ENCODE measurements around the gene KATNBL1.
A peak's percentile ranks its signal among the peaks of the same experiment; 100 is the strongest.
"Not testable (repeated sequence)": the region's sequence is repeated elsewhere in the genome, so short reads cannot be mapped to it uniquely, and the experiment has no call there.

Gene KATNBL1

DNA sequence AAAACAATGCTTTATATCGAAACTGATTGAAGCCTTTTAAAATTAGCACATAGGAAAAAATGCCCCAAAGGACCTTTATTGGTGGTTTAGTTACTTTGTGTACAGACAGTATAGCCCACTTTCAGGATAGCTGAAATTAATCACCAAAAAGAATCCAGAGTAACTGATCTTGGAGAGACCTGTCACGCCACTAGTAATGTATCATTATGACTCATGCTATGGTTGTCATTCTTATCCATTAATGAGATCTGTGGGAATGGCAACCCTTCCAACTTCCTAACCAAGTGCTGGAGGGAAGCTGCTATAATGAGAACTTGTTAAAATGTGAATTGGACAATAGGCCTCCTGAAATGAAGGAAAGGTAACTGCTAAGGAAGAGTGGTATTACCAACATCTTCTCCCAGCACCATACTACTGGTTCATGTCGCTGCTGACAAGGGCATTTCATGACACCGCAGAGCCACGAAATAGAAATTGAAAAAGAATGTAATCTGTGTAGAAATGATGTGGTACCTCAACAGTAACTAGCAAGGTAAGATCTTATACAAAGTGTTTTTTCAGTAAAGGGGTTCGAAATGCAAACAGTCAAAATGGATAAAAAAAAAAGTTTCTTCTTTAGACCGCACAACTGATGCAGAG is 7.8 kb upstream of the KATNBL1 start:
- no peaks in the 10 kb centered on the region for H3K27me3 Mint-ChIP-seq
- H3K36me3 Mint-ChIP-seq (ENCODE audit: low read depth), result no peaks in the 10 kb centered on the region
- H3K4me3 Mint-ChIP-seq, result no peak overlapping the region
- no peaks in the 10 kb centered on the region for H3K4me1 Mint-ChIP-seq (ENCODE audit: low read depth)
- no peaks in the 10 kb centered on the region for H3K9me3 Mint-ChIP-seq
- no peak overlapping the region for H3K27ac Mint-ChIP-seq

- Mint-ChIP-seq H3K4me3 (no peak overlapping the region), H3K36me3 (ENCODE audit: low read depth) (no peaks in the 10 kb centered on the region), H3K9me3 (no peaks in the 10 kb centered on the region), H3K4me1 (ENCODE audit: low read depth) (no peaks in the 10 kb centered on the region), H3K27me3 (no peaks in the 10 kb centered on the region), H3K27ac (no peak overlapping the region)
Observed at GRCh38 chr15:34216527-34217270, 6.8 kb upstream of the KATNBL1 start.

- H3K4me1 Mint-ChIP-seq (ENCODE audit: low read depth), result peaks cover 3% of the 10 kb centered on the region
- H3K27me3 Mint-ChIP-seq, result no peaks in the 10 kb centered on the region
- H3K9me3 Mint-ChIP-seq, result no peaks in the 10 kb centered on the region
- no peak overlapping the region for H3K27ac Mint-ChIP-seq
- H3K36me3 Mint-ChIP-seq (ENCODE audit: low read depth), result no peaks in the 10 kb centered on the region
- H3K4me3 Mint-ChIP-seq, result no peak overlapping the region
Observed at GRCh38 chr15:34214135-34214534, 4.2 kb upstream of the KATNBL1 start.

GRCh38 chr15:34213690-34214089 is 3.8 kb upstream of the KATNBL1 start:
- Mint-ChIP-seq H3K9me3 (no peaks in the 10 kb centered on the region), H3K4me3 (no peak overlapping the region)

GRCh38 chr15:34206011-34206410 is 3.9 kb downstream of the KATNBL1 start:
- peaks cover 42% of the 10 kb centered on the region for H3K4me1 Mint-ChIP-seq (ENCODE audit: low read depth)

More at GRCh38 chr15:34213690-34214089, 3.8 kb upstream of the KATNBL1 start:
- Mint-ChIP-seq H3K4me1 (ENCODE audit: low read depth) (peaks cover 7% of the 10 kb centered on the region), H3K27me3 (no peaks in the 10 kb centered on the region), H3K36me3 (ENCODE audit: low read depth) (no peaks in the 10 kb centered on the region), H3K27ac (no peak overlapping the region)

GRCh38 chr15:34203936-34204335 is 6.0 kb downstream of the KATNBL1 start:
- H3K27me3 Mint-ChIP-seq, result no peaks in the 10 kb centered on the region
- peaks cover 47% of the 10 kb centered on the region for H3K4me1 Mint-ChIP-seq (ENCODE audit: low read depth)
- no peaks in the 10 kb centered on the region for H3K9me3 Mint-ChIP-seq
- no peak overlapping the region for H3K4me3 Mint-ChIP-seq
- no peak overlapping the region for H3K27ac Mint-ChIP-seq
- H3K36me3 Mint-ChIP-seq (ENCODE audit: low read depth), result peaks cover 39% of the 10 kb centered on the region

More at GRCh38 chr15:34206011-34206410, 3.9 kb downstream of the KATNBL1 start:
- H3K9me3 Mint-ChIP-seq, result no peaks in the 10 kb centered on the region
- H3K36me3 Mint-ChIP-seq (ENCODE audit: low read depth), result peaks cover 20% of the 10 kb centered on the region
- no peaks in the 10 kb centered on the region for H3K27me3 Mint-ChIP-seq
- peak overlapping the region; percentile 19 for H3K27ac Mint-ChIP-seq
- H3K4me3 Mint-ChIP-seq, result no peak overlapping the region

- H3K9me3 Mint-ChIP-seq, result no peaks in the 10 kb centered on the region
- no peak overlapping the region for H3K4me3 Mint-ChIP-seq
- peak overlapping the region; percentile 22 for H3K27ac Mint-ChIP-seq
- peaks cover 41% of the 10 kb centered on the region for H3K4me1 Mint-ChIP-seq (ENCODE audit: low read depth)
- no peaks in the 10 kb centered on the region for H3K27me3 Mint-ChIP-seq
- H3K36me3 Mint-ChIP-seq (ENCODE audit: low read depth), result peaks cover 45% of the 10 kb centered on the region
Observed at GRCh38 chr15:34203305-34203704, 6.6 kb downstream of the KATNBL1 start.

DNA sequence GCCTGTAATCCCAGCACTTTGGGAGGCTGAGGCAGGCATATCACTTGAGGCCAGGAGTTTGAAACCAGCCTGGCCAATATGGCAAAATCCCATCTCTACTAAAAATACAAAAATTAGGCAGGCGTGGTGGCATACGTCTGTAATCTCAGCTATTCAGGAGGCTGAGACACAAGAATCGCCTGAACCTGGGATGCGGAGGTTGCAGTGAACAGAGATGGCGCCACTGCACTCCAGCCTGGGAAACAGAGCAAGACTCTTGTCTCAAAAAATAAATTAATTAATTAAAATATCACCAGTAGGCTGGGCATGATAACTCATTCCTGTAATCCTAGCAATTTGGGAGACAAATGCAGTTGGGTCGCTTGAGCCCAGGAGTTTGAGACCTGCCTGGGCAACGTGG is 16.6 kb downstream of the KATNBL1 start:
- H3K27ac Mint-ChIP-seq; H3K4me3 Mint-ChIP-seq; H3K36me3 Mint-ChIP-seq (ENCODE audit: low read depth); H3K9me3 Mint-ChIP-seq; H3K27me3 Mint-ChIP-seq: not testable (repeated sequence)
- H3K4me1 Mint-ChIP-seq (ENCODE audit: low read depth), result peaks cover 13% of the 10 kb centered on the region

- no peak overlapping the region for H3K27ac Mint-ChIP-seq
- peaks cover 13% of the 10 kb centered on the region for H3K4me1 Mint-ChIP-seq (ENCODE audit: low read depth)
Observed at GRCh38 chr15:34188711-34189110, 21.2 kb downstream of the KATNBL1 start.

GRCh38 chr15:34185666-34186065 is 24.2 kb downstream of the KATNBL1 start:
- H3K27me3 Mint-ChIP-seq, result no peaks in the 10 kb centered on the region
- peaks cover 11% of the 10 kb centered on the region for H3K4me1 Mint-ChIP-seq (ENCODE audit: low read depth)
- H3K27ac Mint-ChIP-seq, result no peak overlapping the region
- H3K4me3 Mint-ChIP-seq, result no peak overlapping the region
- H3K36me3 Mint-ChIP-seq (ENCODE audit: low read depth), result peaks cover 21% of the 10 kb centered on the region
- H3K9me3 Mint-ChIP-seq, result no peaks in the 10 kb centered on the region

More at GRCh38 chr15:34188711-34189110, 21.2 kb downstream of the KATNBL1 start:
- Mint-ChIP-seq H3K36me3 (ENCODE audit: low read depth) (peaks cover 17% of the 10 kb centered on the region), H3K9me3 (no peaks in the 10 kb centered on the region), H3K27me3 (no peaks in the 10 kb centered on the region), H3K4me3 (no peak overlapping the region)

GRCh38 chr15:34182942-34183341 is 27.0 kb downstream of the KATNBL1 start:
- Mint-ChIP-seq H3K36me3 (ENCODE audit: low read depth) (peaks cover 28% of the 10 kb centered on the region), H3K27me3 (no peaks in the 10 kb centered on the region), H3K4me1 (ENCODE audit: low read depth) (no peaks in the 10 kb centered on the region), H3K27ac (no peak overlapping the region), H3K9me3 (no peaks in the 10 kb centered on the region), H3K4me3 (no peak overlapping the region)

GRCh38 chr15:34179234-34179633 is 30.7 kb downstream of the KATNBL1 start:
- Mint-ChIP-seq H3K27ac (no peak overlapping the region), H3K36me3 (ENCODE audit: low read depth) (peaks cover 28% of the 10 kb centered on the region), H3K4me1 (ENCODE audit: low read depth) (no peaks in the 10 kb centered on the region), H3K9me3 (peaks cover 8% of the 10 kb centered on the region), H3K4me3 (no peak overlapping the region), H3K27me3 (no peaks in the 10 kb centered on the region)

DNA sequence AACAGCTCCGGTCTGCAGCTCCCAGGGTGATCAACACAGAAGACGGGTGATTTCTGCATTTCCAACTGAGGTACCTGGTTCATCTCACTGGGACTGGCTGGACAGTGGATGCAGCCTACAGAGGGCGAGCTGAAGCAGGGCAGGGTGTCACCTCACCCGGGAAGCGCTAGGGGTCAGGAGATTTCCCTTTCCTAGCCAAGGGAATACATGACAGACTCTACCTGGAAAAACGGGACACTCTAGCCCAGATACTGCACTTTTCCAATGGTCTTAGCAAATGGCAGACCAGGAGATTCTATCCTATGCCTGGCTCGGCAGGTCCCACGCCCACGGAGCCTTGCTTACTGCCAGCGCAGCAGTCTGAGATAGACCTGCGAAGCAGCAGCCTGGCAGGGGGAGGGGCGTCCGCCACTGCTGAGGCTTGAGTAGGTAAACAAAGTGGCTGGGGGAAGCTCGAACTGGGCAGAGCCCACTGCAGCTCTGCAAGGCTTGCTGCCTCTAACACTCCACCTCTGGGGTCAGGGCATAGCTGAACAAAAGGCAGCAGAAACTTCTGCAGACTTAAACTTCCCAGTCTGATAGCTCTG is 43.8 kb downstream of the KATNBL1 start:
- H3K27me3 Mint-ChIP-seq, H3K27ac Mint-ChIP-seq, H3K4me3 Mint-ChIP-seq: not testable (repeated sequence)
- Mint-ChIP-seq H3K9me3 (peaks cover 26% of the 10 kb centered on the region), H3K4me1 (ENCODE audit: low read depth) (peaks cover 30% of the 10 kb centered on the region), H3K36me3 (ENCODE audit: low read depth) (peaks cover 71% of the 10 kb centered on the region)

GRCh38 chr15:34161329-34161963 is 48.5 kb downstream of the KATNBL1 start:
- peaks cover 14% of the 10 kb centered on the region for H3K4me1 Mint-ChIP-seq (ENCODE audit: low read depth)
- no peak overlapping the region for H3K27ac Mint-ChIP-seq
- no peaks in the 10 kb centered on the region for H3K27me3 Mint-ChIP-seq
- peaks cover 82% of the 10 kb centered on the region for H3K36me3 Mint-ChIP-seq (ENCODE audit: low read depth)
- peaks cover 28% of the 10 kb centered on the region for H3K9me3 Mint-ChIP-seq
- no peak overlapping the region for H3K4me3 Mint-ChIP-seq

DNA sequence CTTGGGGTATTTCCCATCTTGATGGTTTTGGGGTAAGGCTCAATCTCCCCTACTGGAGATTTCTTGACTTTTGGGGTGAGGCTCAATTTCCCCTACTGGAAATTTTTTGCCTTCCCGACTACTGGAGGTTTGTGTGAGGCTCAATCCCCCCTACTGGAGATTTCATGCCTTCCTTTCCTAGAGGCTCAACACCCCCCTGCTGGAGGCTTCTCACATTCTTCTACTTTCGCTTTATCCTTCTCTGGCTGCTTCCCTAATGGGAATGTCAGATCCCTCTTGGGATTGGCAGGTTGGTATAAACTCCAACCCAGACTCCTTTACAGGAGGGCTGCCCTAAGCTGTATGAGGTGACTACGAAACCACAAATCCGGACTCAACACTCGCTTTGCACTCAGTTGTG is 49.2 kb downstream of the KATNBL1 start:
- no peak overlapping the region for H3K27ac Mint-ChIP-seq
- H3K27me3 Mint-ChIP-seq, result no peaks in the 10 kb centered on the region
- no peak overlapping the region for H3K4me3 Mint-ChIP-seq
- H3K9me3 Mint-ChIP-seq, result peaks cover 35% of the 10 kb centered on the region
- peaks cover 14% of the 10 kb centered on the region for H3K4me1 Mint-ChIP-seq (ENCODE audit: low read depth)
- peaks cover 90% of the 10 kb centered on the region for H3K36me3 Mint-ChIP-seq (ENCODE audit: low read depth)
